Smooth muscle cell (in vitro differentiated cells): Measurements from ENCODE around the gene AFP. TPM values are rescaled to one million over a fixed set of nuclear protein-coding genes. Genes with fewer than 3 reads are reported as not detected.

Experiments used
- DNase-seq: peaks from one replicate; lab custom pipeline; 2025; ENCODE audit not compliant: unreplicated experiment; lab: John Stamatoyannopoulos, UW
- H2AFZ ChIP-seq: fragments of 200-600 bp; sonication (generic); 2 replicates; pipeline ENCODE4 v1.6.0; 2016; ENCODE audit warnings: antibody characterized with exemption, low read depth, mild to moderate bottlenecking
- H3F3A ChIP-seq: fragments of 200-600 bp; sonication (generic); 2 replicates; pipeline ENCODE4 v1.6.0; 2017; ENCODE audit warnings: antibody characterized with exemption, low read depth
- H3K27ac ChIP-seq: fragments of 200-600 bp; sonication (generic); 2 replicates; pipeline ENCODE4 v1.5.1; 2016; ENCODE audit warnings: low read depth, mild to moderate bottlenecking
- H3K27me3 ChIP-seq: fragments of 200-600 bp; sonication (generic); 2 replicates; pipeline ENCODE4 v1.6.1; 2016; ENCODE audit warnings: low read depth, mild to moderate bottlenecking
- H3K36me3 ChIP-seq: fragments of 200-600 bp; sonication (generic); 2 replicates; pipeline ENCODE4 v1.5.1; 2016; ENCODE audit warnings: low read depth
- H3K4me1 ChIP-seq: fragments of 200-600 bp; sonication (generic); 2 replicates; pipeline ENCODE4 v1.5.1; 2016; ENCODE audit warnings: low read depth
- H3K4me2 ChIP-seq: fragments of 200-600 bp; sonication (generic); 2 replicates; pipeline ENCODE4 v1.6.0; 2016; ENCODE audit warnings: mild to moderate bottlenecking
- H3K4me3 ChIP-seq: fragments of 200-600 bp; sonication (generic); 2 replicates; pipeline ENCODE4 v1.5.1; 2016; ENCODE audit warnings: mild to moderate bottlenecking
- H3K79me2 ChIP-seq: fragments of 200-600 bp; sonication (generic); 2 replicates; pipeline ENCODE4 v1.6.0; 2016; ENCODE audit warnings: low read depth, mild to moderate bottlenecking
- H3K9ac ChIP-seq: fragments of 200-600 bp; sonication (generic); 2 replicates; pipeline ENCODE4 v1.6.0; 2016; ENCODE audit warnings: low read depth
- H3K9me3 ChIP-seq: fragments of 200-600 bp; sonication (generic); replicated peaks from 2 replicates; pipeline ENCODE4 v1.5.1; 2016; ENCODE audit warnings: low read depth
- H4K20me1 ChIP-seq: fragments of 200-600 bp; sonication (generic); 2 replicates; pipeline ENCODE4 v1.6.0; 2016; ENCODE audit warnings: low read depth
- CTCF ChIP-seq: fragments of 200-600 bp; sonication (generic); IDR thresholded peaks from 2 replicates; pipeline ENCODE4 v1.5.1; 2017; ENCODE audit warnings: borderline replicate concordance, mild to moderate bottlenecking, antibody characterized with exemption; ENCODE audit not compliant: insufficient read depth, poor library complexity, severe bottlenecking
- WGBS: methylation state at CpG from one replicate; pipeline ENCODE4 v1.1.7; 2016; ENCODE audit warnings: low lambda C conversion rate; 5-methylcytosine and 5-hydroxymethylcytosine counted together
- polyA plus RNA-seq: library from polyadenylated mRNA; unstranded; fragments of >200 nt; fragmentation: Nextera tagmentation; extraction: Ambion mirVana; gene quantifications from 2 replicates; pipeline ENCODE4 v1.2.1, GENCODE V29; 2016
- total RNA-seq: library from RNA; depleted of rRNA; stranded (reverse); fragments of >200 nt; gene quantifications from 2 replicates; pipeline ENCODE4 v1.2.3, GENCODE V29; 2014

AFP gene
- total and polyA plus RNA-seq, 2 experiments from 2014 or later = 5.0 to 6.0 TPM

- WGBS = 89% methylated on average over 3 of the region's 3 CpGs
Measured at GRCh38 chr4:73436674-73437557, 895 bp downstream of the AFP start.

GRCh38 chr4:73437558-73437956 lies 1.5 kb downstream of the AFP start:
- H4K20me1 ChIP-seq = no peaks in the 10 kb centered on the region
- no peak overlapping the region for H3K27ac ChIP-seq
- no peak overlapping the region for H3K4me2 ChIP-seq
- H3K4me3 ChIP-seq = peak overlapping the region; percentile 40
- no peaks in the 10 kb centered on the region for H3K9me3 ChIP-seq
- H2AFZ ChIP-seq = no peak overlapping the region
- H3K79me2 ChIP-seq = no peaks in the 10 kb centered on the region
- H3F3A ChIP-seq = no peaks in the 10 kb centered on the region
- H3K36me3 ChIP-seq = no peaks in the 10 kb centered on the region
- H3K4me1 ChIP-seq = no peaks in the 10 kb centered on the region
- TF ChIP-seq CTCF = no peak
- no peak for DNase-seq
- H3K9ac ChIP-seq = no peak overlapping the region
- H3K27me3 ChIP-seq = no peaks in the 10 kb centered on the region

More at GRCh38 chr4:73436674-73437557, 895 bp downstream of the AFP start:
- Histone ChIP-seq H3K27ac (no peak overlapping the region), H3K79me2 (no peaks in the 10 kb centered on the region), H3K36me3 (no peaks in the 10 kb centered on the region), H3K27me3 (no peaks in the 10 kb centered on the region), H2AFZ (no peak overlapping the region), H3K4me2 (no peak overlapping the region), H3K4me1 (no peaks in the 10 kb centered on the region), H3K9ac (no peak overlapping the region), H4K20me1 (no peaks in the 10 kb centered on the region), H3F3A (no peaks in the 10 kb centered on the region), H3K4me3 (peak overlapping the region; percentile 40), H3K9me3 (no peaks in the 10 kb centered on the region)
- no peak for TF ChIP-seq CTCF
- DNase-seq = no peak

- 97% methylated on average over 1 of the region's 1 CpG for WGBS
- Histone ChIP-seq H3K79me2 (no peaks in the 10 kb centered on the region), H3K36me3 (no peaks in the 10 kb centered on the region), H3K4me1 (no peaks in the 10 kb centered on the region), H3K27me3 (no peaks in the 10 kb centered on the region), H3K9me3 (no peaks in the 10 kb centered on the region), H3F3A (no peaks in the 10 kb centered on the region), H3K4me2 (no peak overlapping the region), H3K4me3 (peak overlapping the region; percentile 40), H3K27ac (no peak overlapping the region), H2AFZ (no peak overlapping the region), H4K20me1 (no peaks in the 10 kb centered on the region), H3K9ac (no peak overlapping the region)
- no peak for DNase-seq
- TF ChIP-seq CTCF = no peak
Measured at GRCh38 chr4:73438048-73438447, 2.0 kb downstream of the AFP start.
